PFSK-1 (cell line): Measurements from ENCODE around the gene ZSWIM6.

Experiments
- FOXP2 ChIP-seq: optimal IDR thresholded peaks from 2 replicates; pipeline ENCODE3; 2011; ENCODE audit warnings: borderline replicate concordance, control low read depth, inconsistent platforms; ENCODE audit not compliant: insufficient read depth; ENCODE audit errors: extremely low read length, extremely low read depth
- POLR2AphosphoS5 ChIP-seq: IDR thresholded peaks from 2 replicates; pipeline ENCODE4 v1.6.1; 2012; ENCODE audit warnings: low read depth, mild to moderate bottlenecking, control low read depth, low read length, moderate library complexity
- REST ChIP-seq, 2 experiments: IDR thresholded peaks; 2 replicates each; pipeline versions ENCODE4 v1.6.1 to v1.8.0; 2011 to 2012; ENCODE audit warnings: low read depth in 2 of 2, low read length in 2 of 2, control low read depth in 1 of 2, inconsistent platforms in 1 of 2, mild to moderate bottlenecking in 1 of 2, moderate library complexity in 1 of 2; ENCODE audit not compliant: insufficient read depth in 1 of 2
- TAF1 ChIP-seq: IDR thresholded peaks from 2 replicates; pipeline ENCODE4 v1.6.1; 2012; ENCODE audit warnings: low read length, control low read depth, borderline replicate concordance; ENCODE audit not compliant: insufficient read depth

- TF ChIP-seq REST (IDR thresholded peaks at IDR 0.05; ENCODE audit: insufficient read depth in 1 of 2, low read depth in 2 of 2, low read length in 2 of 2) (no peak), POLR2AphosphoS5 (no peak), FOXP2 (no peak), TAF1 (no peak)
Measured at GRCh38 chr5:61299261-61299681, 32.8 kb upstream of the ZSWIM6 start.
